ENCODE measurements around the gene CGB7. TPM values are rescaled to one million over a fixed set of nuclear protein-coding genes. Genes with fewer than 3 reads are reported as not detected.

The CGB7 gene
- total and polyA plus RNA-seq, 9 of the 15 experiments (the other 6 are each of a cell fraction or from before 2014, with no cell fraction given), result not detected

- TF ChIP-seq, protein P1, sequence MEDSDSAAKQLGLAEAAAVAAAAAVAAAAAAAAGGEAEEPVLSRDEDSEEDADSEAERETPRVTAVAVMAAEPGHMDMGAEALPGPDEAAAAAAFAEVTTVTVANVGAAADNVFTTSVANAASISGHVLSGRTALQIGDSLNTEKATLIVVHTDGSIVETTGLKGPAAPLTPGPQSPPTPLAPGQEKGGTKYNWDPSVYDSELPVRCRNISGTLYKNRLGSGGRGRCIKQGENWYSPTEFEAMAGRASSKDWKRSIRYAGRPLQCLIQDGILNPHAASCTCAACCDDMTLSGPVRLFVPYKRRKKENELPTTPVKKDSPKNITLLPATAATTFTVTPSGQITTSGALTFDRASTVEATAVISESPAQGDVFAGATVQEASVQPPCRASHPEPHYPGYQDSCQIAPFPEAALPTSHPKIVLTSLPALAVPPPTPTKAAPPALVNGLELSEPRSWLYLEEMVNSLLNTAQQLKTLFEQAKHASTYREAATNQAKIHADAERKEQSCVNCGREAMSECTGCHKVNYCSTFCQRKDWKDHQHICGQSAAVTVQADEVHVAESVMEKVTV (CRISPR knock-in tag; IDR thresholded peaks at IDR 0.05), result no peak
- TF ChIP-seq U2AF1 (optimal IDR thresholded peaks at IDR 0.05; ENCODE audit: low read depth, low read length) (no peak), TSC22D4 (tag; IDR thresholded peaks at IDR 0.05) (no peak), IRF1 (CRISPR knock-in tag; IDR thresholded peaks at IDR 0.05; ENCODE audit: borderline replicate concordance) (no peak), ARID3A (IDR thresholded peaks at IDR 0.05; ENCODE audit: borderline replicate concordance, low read depth, low read length) (no peak), SRSF1 (IDR thresholded peaks at IDR 0.05; ENCODE audit: low read depth, low read length) (no peak), COPS2 (conservative IDR thresholded peaks at IDR 0.05) (no peak), SAFB (IDR thresholded peaks at IDR 0.05; ENCODE audit: borderline replicate concordance, low read depth, low read length) (no peak), FOXP4 (CRISPR knock-in tag; IDR thresholded peaks at IDR 0.05; ENCODE audit: borderline replicate concordance) (no peak), TBP (optimal IDR thresholded peaks at IDR 0.05; ENCODE audit: low read depth, low read length) (no peak), ZNF165 (CRISPR knock-in tag; IDR thresholded peaks at IDR 0.05; ENCODE audit: borderline replicate concordance) (no peak), RBM15 (IDR thresholded peaks at IDR 0.05; ENCODE audit: insufficient read depth, low read length) (no peak), CREBBP (IDR thresholded peaks at IDR 0.05; ENCODE audit: low read depth, low read length) (no peak), ZNF444 (CRISPR knock-in tag; IDR thresholded peaks at IDR 0.05) (no peak), ZNF764 (CRISPR knock-in tag; IDR thresholded peaks at IDR 0.05; ENCODE audit: low read depth) (no peak), RBM25 (IDR thresholded peaks at IDR 0.05; ENCODE audit: low read depth, low read length, severe bottlenecking) (no peak), SRSF7 (optimal IDR thresholded peaks at IDR 0.05; ENCODE audit: low read depth, low read length) (no peak), YY1 (IDR thresholded peaks at IDR 0.05; ENCODE audit: borderline replicate concordance in 1 of 3, control insufficient read depth in 1 of 3, extremely low read depth in 1 of 3, insufficient read depth in 3 of 3, insufficient read length in 1 of 3, insufficient replicate concordance in 2 of 3, low read depth in 1 of 3, low read length in 2 of 3) (no peak), ETV5 (CRISPR knock-in tag; IDR thresholded peaks at IDR 0.05; ENCODE audit: low read depth) (no peak), SETDB1 (IDR thresholded peaks at IDR 0.05; ENCODE audit: low read length) (no peak), GATAD2A (IDR thresholded peaks at IDR 0.05) (no peak), ZNF212 (CRISPR knock-in tag; IDR thresholded peaks at IDR 0.05) (no peak)
Measured at GRCh38 chr19:49014123-49014869, 43.3 kb downstream of the CGB7 start (continued).
